Measurements from ENCODE around the gene FAXDC2.

FAXDC2 gene

DNA sequence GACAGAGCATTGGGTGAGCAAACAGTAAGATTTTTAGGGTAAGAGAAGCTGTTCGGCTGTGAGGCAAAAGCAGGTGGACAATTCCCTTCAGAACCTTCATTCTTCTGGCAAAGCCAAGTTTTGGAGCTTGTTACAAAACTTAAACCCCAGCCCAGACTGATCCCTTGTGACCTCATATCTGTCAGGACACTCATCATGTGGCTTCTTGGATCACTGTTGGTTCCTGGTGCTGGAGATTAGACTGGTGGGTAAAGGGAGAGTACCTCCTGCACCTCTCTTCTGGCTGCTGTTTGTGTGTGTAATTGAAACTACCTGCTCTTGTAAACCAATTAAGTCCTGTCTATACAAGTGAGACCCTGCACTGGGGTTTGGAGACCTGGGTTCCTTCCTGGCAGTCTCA, 74.2 kb downstream of the FAXDC2 start:
- Histone ChIP-seq H3K4me3 (replicated peaks; ENCODE audit: insufficient read depth, low read length) (no peak overlapping the region), H3K27ac (replicated peaks) (no peak overlapping the region), H3K27me3 (ENCODE audit: insufficient read depth, poor library complexity, severe bottlenecking) (no peaks in the 10 kb centered on the region)
- no peak for DNase-seq (ENCODE audit: low read depth in 1 of 2, low spot score in 1 of 2)
- TF ChIP-seq POLR2AphosphoS5 (IDR thresholded peaks at IDR 0.05; ENCODE audit: low read depth), result no peak
- no peak for TF ChIP-seq CTCF (IDR thresholded peaks at IDR 0.05; ENCODE audit: insufficient read depth, low read length)
- TF ChIP-seq GABPA (IDR thresholded peaks at IDR 0.05; ENCODE audit: low read depth), result no peak
- TF ChIP-seq SPI1 (IDR thresholded peaks at IDR 0.05; ENCODE audit: borderline replicate concordance, low read depth), result no peak
- TF ChIP-seq REST (IDR thresholded peaks at IDR 0.05; ENCODE audit: insufficient replicate concordance, low read depth), result no peak

DNA sequence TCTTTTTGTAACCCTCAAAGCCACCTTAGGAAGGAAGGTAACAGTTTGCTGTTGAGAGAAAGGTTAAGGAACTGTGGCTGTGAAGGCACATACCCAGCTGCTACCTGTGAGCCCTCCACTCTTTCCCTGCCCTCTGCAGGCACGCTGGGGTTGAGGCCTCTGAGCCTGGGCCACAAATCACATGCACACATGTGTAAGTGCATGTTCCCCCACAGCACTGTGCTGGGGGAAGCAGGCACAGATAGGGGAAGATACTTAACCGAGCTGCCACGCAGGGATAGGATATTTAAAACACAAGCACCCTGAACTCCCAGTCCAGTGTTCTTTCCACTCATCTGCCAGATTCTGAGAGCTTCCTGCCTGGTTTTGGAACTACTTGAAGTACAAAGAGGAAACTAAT, 77.1 kb downstream of the FAXDC2 start:
- H3K27me3 ChIP-seq (ENCODE audit: insufficient read depth, poor library complexity, severe bottlenecking), result no peaks in the 10 kb centered on the region
- no peak for DNase-seq (ENCODE audit: low read depth in 1 of 2, low spot score in 1 of 2)
- TF ChIP-seq POLR2AphosphoS5 (IDR thresholded peaks at IDR 0.05; ENCODE audit: low read depth) (no peak), REST (IDR thresholded peaks at IDR 0.05; ENCODE audit: insufficient replicate concordance, low read depth) (no peak), SPI1 (IDR thresholded peaks at IDR 0.05; ENCODE audit: borderline replicate concordance, low read depth) (no peak), GABPA (IDR thresholded peaks at IDR 0.05; ENCODE audit: low read depth) (no peak), CTCF (IDR thresholded peaks at IDR 0.05; ENCODE audit: insufficient read depth, low read length) (no peak)
- no peak overlapping the region for H3K27ac ChIP-seq (replicated peaks)
- no peak overlapping the region for H3K4me3 ChIP-seq (replicated peaks; ENCODE audit: insufficient read depth, low read length)

DNA sequence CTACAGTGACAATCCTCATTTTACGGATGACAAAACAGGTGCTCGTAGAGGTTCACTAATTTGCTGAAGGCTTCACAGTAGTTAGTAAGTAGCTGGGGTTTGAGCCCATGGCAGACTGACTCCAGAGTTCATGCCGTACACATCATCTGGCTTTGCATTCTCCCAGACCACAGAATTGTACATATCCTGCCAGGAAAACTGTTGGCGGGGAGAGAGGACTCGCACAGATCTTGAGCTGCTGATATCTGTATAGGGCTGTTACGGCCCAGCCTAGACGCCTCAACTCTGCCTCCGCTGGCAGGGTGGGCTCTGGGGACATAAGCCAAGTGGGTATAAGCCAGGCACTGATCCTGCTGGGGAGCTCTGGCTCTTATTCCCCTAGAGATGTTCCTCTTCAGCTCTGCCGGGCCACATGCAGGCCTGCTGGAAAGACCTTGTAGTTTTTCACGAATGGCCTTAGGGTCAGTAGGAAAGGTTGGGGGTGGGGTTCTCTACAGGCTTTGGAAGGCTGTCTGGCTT, 79.0 kb downstream of the FAXDC2 start:
- no peak for DNase-seq (ENCODE audit: low read depth in 1 of 2, low spot score in 1 of 2)
- Histone ChIP-seq H3K4me3 (replicated peaks; ENCODE audit: insufficient read depth, low read length) (no peak overlapping the region), H3K27me3 (ENCODE audit: insufficient read depth, poor library complexity, severe bottlenecking) (no peaks in the 10 kb centered on the region), H3K27ac (replicated peaks) (no peak overlapping the region)
- TF ChIP-seq GABPA (IDR thresholded peaks at IDR 0.05; ENCODE audit: low read depth) (no peak), CTCF (IDR thresholded peaks at IDR 0.05; ENCODE audit: insufficient read depth, low read length) (no peak)

DNA sequence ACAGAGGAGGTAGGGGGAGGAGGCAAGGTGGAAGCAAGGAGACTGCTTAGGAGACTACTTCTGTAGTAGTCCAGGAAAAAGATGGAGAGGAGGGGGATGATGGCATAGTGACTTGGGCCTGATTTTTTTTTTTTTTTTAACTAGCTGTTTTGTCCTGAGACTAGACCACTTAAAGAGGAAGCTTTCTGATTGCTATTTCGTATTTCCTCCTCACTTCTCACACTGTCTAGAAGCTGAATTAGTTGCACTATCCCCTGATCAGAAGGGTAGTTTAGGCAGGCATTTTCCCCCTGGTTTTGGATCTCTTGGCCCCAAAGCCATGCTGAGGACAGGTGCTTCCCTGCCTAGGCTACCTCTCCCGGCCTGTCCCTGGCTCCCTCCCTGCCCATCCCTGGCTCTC, 80.3 kb downstream of the FAXDC2 start:
- TF ChIP-seq CTCF (IDR thresholded peaks at IDR 0.05; ENCODE audit: insufficient read depth, low read length) (no peak), SPI1 (IDR thresholded peaks at IDR 0.05; ENCODE audit: borderline replicate concordance, low read depth) (no peak), REST (IDR thresholded peaks at IDR 0.05; ENCODE audit: insufficient replicate concordance, low read depth) (no peak), POLR2AphosphoS5 (IDR thresholded peaks at IDR 0.05; ENCODE audit: low read depth) (no peak)
- no peak overlapping the region for H3K27ac ChIP-seq (replicated peaks)
- no peak for DNase-seq (ENCODE audit: low read depth in 1 of 2, low spot score in 1 of 2)
- H3K4me3 ChIP-seq (replicated peaks; ENCODE audit: insufficient read depth, low read length), result no peak overlapping the region
- H3K27me3 ChIP-seq (ENCODE audit: insufficient read depth, poor library complexity, severe bottlenecking), result no peaks in the 10 kb centered on the region

Measured in HL-60 (cell line).